H54 (cell line): Measurements from ENCODE around the gene MAGI2.

ENCODE experiments used
- DNase-seq: peaks from one replicate; pipeline ENCODE4 v3.0.0; 2011; ENCODE audit warnings: low spot score, mixed read lengths; ENCODE audit not compliant: insufficient read length
- FAIRE-seq: peaks from 3 replicates; lab custom pipeline; 2011; peaks lifted over from hg19 to GRCh38; lab: Jason Lieb, UNC
- POLR2A ChIP-seq: IDR thresholded peaks from 2 replicates; pipeline ENCODE4 v1.6.1; 2011; ENCODE audit warnings: low read depth, mild to moderate bottlenecking, low read length

The MAGI2 gene

DNA sequence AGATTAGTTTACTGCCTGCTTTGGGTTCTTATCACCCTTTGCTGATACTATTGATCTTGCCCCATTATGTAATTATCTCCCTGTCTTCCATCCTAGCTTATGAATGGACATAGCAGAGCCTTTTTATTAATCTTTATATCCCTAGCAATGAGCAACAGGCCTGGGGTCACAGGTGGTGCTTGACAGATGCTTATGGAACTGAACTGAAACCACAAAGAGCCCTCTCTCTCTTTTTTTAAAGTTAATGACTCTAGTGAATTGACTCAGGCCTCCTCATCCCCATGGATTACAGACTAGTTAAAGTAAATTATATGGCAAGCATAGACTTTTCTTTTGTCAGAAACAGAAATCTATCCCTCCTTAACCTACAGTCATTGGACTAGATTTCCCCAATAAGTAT lies 1389.7 kb downstream of the MAGI2 start:
- no peak for TF ChIP-seq POLR2A
- DNase-seq (no peak), FAIRE-seq (no peak)

- DNase-seq (no peak), FAIRE-seq (no peak)
- TF ChIP-seq POLR2A = no peak
Observed at GRCh38 chr7:78062214-78062613, 1391.3 kb downstream of the MAGI2 start.

DNA sequence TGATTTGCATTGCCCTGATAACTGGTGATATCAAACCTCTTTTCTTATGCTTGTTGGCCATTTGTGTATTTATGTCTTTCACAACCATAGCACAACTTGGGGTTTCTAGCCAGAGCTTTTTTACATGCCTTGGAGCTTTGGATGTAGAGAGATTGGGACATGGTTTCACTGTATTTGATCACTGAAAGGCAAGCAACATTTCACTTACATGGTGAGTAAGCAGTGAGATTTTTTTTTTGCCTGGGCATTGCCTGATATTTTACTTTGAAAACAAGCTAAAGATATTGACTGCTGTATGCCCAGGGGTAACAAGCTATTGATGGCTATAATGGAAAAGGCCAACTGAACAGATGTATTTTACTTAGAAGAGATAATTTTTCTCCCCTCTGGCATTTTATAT lies 1395.9 kb downstream of the MAGI2 start:
- no peak for FAIRE-seq
- no peak for TF ChIP-seq POLR2A
- no peak for DNase-seq

- FAIRE-seq = no peak
- no peak for DNase-seq
- TF ChIP-seq POLR2A = no peak
Observed at GRCh38 chr7:78055599-78055998, 1397.9 kb downstream of the MAGI2 start.

GRCh38 chr7:78055001-78055573 lies 1398.4 kb downstream of the MAGI2 start:
- FAIRE-seq (no peak), DNase-seq (no peak)
- TF ChIP-seq POLR2A = no peak

GRCh38 chr7:78052112-78052511 lies 1401.4 kb downstream of the MAGI2 start:
- TF ChIP-seq POLR2A = no peak
- FAIRE-seq (no peak), DNase-seq (no peak)

DNA sequence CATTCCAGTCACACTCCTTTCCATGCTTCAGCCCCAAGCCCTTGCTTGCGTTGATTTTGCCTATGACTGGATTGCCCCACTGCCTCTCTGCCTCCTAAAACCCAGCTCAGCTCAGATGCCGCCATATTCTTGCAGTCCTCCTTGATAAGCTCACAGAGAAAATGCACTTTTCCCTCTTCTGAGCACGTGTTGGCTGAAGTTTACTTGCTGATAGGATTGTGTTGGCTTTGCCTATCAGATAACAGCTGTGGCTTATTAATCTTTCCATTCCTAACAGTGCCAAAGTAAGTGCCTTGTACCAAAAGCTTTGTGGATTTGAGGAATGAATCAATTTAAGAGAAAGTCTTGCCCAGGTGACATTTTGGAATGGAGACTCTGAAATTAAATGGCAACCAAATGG lies 1405.7 kb downstream of the MAGI2 start:
- DNase-seq (no peak), FAIRE-seq (no peak)
- no peak for TF ChIP-seq POLR2A

- DNase-seq = no peak
- no peak for TF ChIP-seq POLR2A
- FAIRE-seq = no peak
Observed at GRCh38 chr7:78043159-78043558, 1410.3 kb downstream of the MAGI2 start.

- FAIRE-seq = no peak
Observed at GRCh38 chr7:78041423-78041822, 1412.0 kb downstream of the MAGI2 start.

DNA sequence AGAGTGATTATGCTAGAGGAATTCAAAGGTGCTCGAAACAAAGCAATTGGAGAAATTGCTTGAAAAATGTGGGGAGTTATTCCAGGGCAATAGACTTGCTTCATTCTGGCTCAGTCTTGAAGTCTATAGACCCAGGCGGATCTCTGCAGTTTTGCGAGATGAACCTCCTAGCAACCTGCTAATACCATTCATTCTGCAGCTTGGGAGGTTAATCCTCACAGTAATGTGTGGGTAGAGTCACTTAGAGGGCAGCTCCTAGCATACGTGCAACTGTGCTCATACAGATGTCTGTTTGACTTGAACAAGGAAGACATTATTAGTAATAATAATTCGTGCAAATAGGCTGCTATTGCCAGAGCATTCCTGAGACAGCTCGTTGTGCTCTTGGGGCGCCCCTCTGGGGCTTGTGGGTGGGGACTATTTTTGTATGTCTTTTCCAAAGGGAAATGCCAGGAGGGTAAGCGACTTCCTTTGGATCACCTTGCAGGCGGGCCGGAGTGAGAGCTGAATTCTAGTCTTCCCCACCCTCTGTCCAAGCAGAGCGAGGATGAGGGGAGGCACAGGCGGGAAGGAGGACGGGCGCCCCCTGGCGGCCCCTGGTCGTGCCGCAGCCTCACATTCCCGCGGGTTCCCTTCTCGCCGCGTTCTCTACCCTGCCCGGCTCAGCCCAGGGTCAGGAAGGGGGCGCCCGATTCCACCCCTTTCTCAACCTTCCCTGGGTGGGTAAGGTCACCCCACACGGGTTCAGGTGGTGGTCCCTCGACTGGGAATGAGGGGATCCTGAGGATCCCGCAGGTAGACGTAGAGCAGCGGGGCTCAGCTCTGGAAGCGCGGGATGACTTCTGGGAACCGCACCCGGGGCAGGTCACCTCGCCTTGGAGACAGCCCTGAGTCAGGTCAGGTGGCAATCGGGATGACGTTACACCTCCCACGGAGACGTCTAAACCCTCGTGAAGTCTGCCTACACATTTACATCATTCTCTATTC lies 1413.4 kb downstream of the MAGI2 start:
- TF ChIP-seq POLR2A = no peak
- FAIRE-seq (no peak), DNase-seq (peak; percentile 40)

More at GRCh38 chr7:78041423-78041822, 1412.0 kb downstream of the MAGI2 start:
- DNase-seq = no peak
- no peak for TF ChIP-seq POLR2A

GRCh38 chr7:78038465-78039080 lies 1414.9 kb downstream of the MAGI2 start:
- FAIRE-seq = no peak
- no peak for DNase-seq
- TF ChIP-seq POLR2A = no peak

GRCh38 chr7:78037603-78038002 lies 1415.9 kb downstream of the MAGI2 start:
- no peak for DNase-seq
- TF ChIP-seq POLR2A = no peak
- no peak for FAIRE-seq

DNA sequence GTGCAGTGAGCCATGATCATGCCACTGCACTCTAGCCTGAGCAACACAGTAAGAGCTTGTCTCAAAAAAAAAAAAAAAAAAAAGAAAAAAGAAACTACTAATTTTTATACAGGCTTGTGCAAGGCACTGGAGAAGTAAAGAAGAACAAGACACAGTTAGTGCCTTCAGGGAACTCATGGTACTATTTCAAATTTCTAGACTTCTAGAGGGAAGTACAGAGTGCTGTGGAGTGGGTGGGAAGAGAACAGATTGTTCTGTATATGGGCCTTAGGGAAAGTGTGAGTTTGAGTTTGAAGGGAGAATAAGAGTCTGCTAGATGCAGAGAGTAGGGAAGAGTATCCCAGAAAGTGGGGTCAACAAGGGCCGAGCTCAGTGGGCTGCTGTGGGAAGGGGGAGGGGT lies 1420.1 kb downstream of the MAGI2 start:
- DNase-seq (no peak), FAIRE-seq (no peak)
- TF ChIP-seq POLR2A = no peak

- no peak for TF ChIP-seq POLR2A
- no peak for DNase-seq
- no peak for FAIRE-seq
Observed at GRCh38 chr7:78026492-78026891, 1427.0 kb downstream of the MAGI2 start.

DNA sequence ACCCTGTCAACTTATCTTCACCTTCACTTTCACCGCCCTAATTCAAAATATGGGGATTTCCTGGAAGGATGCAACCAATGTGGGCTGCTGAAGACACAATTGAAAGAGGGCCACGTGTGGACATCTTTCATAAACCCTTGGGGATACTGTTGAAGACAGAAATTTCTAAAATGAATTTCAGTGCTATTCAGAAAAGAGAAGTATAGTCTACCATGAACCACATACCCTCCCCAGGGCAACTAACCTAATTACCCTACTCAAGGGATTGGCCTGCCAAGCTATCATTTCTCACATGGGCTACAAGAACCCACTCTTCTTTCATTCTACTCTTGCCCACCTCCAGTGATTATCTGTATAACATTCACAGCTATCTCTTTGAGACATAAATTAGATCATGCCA lies 1428.9 kb downstream of the MAGI2 start:
- FAIRE-seq = no peak
- no peak for TF ChIP-seq POLR2A
- no peak for DNase-seq
